GM13976 (cell line): ENCODE measurements around the gene MS4A5.

Source experiments
- DNase-seq: peaks from one replicate; pipeline ENCODE4 v3.0.0; 2012; ENCODE audit warnings: low spot score
- in situ Hi-C: fragments of 300-500 bp; cut with MboI; formaldehyde crosslinking; loops from one replicate; pipeline ENCODE4 v1.12.0; 2022; ENCODE audit warnings: low sequenced_read_pairs, mixed read lengths, inconsistent platforms; ENCODE audit not compliant: unreplicated experiment
- TF ChIP-seq, protein P1 (sequence below): IDR thresholded peaks from 2 replicates; pipeline ENCODE4 v1.5.1; 2012; ENCODE audit warnings: borderline replicate concordance, mild to moderate bottlenecking; ENCODE audit not compliant: insufficient read depth; ENCODE audit errors: extremely low read depth, missing control alignments, control extremely low read depth

The MS4A5 gene

DNA sequence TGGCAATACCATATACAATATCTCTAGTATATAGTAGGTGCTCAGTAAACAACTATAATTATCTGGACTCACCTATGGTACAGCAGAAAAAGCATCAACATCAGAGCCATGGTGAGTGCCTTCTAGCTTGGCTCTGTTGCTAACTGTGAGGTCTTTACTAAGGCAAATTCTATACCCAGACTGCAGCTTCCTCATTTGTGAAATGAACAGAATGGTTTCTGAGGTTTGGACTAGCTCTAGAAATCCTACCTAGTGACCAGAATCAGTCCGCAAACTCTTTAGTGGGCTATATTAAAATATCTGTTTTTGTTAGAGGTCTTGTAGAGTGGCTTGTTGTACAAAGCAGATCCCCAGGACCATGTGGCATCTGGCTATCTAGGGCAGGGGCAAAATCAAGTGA, 30.0 kb downstream of the MS4A5 start:
- no peak for DNase-seq
- TF ChIP-seq, protein P1, sequence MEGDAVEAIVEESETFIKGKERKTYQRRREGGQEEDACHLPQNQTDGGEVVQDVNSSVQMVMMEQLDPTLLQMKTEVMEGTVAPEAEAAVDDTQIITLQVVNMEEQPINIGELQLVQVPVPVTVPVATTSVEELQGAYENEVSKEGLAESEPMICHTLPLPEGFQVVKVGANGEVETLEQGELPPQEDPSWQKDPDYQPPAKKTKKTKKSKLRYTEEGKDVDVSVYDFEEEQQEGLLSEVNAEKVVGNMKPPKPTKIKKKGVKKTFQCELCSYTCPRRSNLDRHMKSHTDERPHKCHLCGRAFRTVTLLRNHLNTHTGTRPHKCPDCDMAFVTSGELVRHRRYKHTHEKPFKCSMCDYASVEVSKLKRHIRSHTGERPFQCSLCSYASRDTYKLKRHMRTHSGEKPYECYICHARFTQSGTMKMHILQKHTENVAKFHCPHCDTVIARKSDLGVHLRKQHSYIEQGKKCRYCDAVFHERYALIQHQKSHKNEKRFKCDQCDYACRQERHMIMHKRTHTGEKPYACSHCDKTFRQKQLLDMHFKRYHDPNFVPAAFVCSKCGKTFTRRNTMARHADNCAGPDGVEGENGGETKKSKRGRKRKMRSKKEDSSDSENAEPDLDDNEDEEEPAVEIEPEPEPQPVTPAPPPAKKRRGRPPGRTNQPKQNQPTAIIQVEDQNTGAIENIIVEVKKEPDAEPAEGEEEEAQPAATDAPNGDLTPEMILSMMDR = no peak
- in situ Hi-C loops = loop anchor here (10.0 to 25.0 kb wide), 2 partner anchors 65 to 647 kb away; partner anchors contain the start of genes MRPL16 and MS4A14

DNA sequence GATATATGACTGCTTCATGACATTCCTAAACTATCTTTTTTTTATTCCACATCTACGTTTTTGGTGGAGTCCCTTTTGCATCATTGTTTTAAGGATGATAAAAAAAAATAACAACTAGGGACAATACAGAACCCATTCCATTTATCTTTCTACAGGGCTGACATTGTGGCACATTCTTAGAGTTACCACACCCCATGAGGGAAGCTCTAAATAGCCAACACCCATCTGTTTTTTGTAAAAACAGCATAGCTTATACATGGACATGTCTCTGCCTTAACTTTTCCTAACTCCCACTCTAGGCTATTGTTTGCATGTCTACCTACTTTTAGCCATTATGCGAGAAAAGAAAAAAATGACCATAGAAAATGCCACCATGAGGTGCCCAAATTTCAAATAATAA, 39.5 kb downstream of the MS4A5 start:
- TF ChIP-seq, protein P1 = no peak
- in situ Hi-C loops = loop anchor here (25.0 kb wide), 1 partner anchor 657 kb away; the partner anchor contains the start of gene MRPL16
- DNase-seq = no peak

DNA sequence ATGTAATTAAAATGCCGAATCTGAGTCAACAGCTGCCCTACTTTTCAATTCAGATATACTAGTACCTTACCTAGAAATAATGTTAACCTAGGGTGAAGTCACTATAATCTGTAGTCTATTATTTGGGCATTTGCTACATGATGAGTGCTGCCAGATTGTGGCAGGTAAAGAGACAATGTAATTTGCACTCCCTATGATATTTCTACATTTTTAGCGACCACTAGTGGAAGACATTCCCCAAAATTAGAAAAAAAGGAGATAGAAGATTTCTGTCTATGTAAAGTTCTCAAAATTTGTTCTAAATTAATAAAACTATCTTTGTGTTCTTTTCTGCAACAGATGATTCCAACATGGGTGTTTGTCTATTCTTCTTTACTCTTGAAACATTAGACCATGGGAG, 40.4 kb downstream of the MS4A5 start:
- no peak for DNase-seq
- TF ChIP-seq, protein P1 = no peak
- in situ Hi-C loops = loop anchor here (25.0 kb wide), 1 partner anchor 657 kb away; the partner anchor contains the start of gene MRPL16

DNA sequence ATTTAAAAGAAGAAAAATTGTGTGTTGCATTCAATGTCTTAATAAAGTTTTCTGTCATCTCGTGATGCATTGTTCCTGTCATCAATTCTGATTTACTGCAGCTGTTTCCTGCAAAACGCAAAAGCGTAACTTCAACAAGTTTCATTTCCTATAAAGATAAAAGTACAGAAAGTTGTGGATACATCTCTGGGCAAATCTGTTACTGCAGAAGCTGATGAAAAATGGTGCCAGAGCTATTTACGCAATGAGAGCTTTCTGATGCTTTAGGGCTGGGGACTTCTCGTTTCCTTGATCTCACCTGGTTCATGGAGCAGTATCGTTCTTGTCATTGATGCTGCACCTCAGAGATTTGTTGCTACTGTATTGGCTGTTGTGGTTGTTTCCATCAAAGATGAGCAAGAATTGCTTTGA, 47.7 kb downstream of the MS4A5 start:
- in situ Hi-C loops = loop anchor here (25.0 kb wide), 1 partner anchor 215 kb away; no protein-coding TSS in a partner anchor
- TF ChIP-seq, protein P1 = no peak

DNA sequence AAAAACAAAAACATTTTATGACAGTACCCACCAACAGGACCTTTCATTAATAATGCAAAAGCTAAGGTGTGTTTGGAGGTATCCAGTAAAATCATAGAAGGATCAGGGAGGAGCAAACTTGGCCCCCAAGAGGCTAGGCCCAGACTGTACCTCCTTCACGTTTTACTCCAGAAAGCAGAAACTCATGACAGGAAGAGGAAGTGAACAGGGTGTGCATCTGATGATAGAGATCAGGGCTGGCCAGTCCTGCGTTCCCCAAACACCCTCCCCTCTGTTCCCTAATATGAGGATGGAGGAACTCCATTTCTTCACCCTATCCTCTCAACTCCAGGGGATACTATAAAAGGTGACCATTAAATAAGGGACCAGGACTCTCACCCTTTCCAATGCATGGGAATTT, 53.0 kb downstream of the MS4A5 start:
- TF ChIP-seq, protein P1 = no peak
- no peak for DNase-seq
- in situ Hi-C loops = loop anchor here (10.0 to 25.0 kb wide), 3 partner anchors 118 to 220 kb away; no protein-coding TSS in a partner anchor

More for the DNA sequence above, 47.7 kb downstream of the MS4A5 start:
- no peak for DNase-seq

DNA sequence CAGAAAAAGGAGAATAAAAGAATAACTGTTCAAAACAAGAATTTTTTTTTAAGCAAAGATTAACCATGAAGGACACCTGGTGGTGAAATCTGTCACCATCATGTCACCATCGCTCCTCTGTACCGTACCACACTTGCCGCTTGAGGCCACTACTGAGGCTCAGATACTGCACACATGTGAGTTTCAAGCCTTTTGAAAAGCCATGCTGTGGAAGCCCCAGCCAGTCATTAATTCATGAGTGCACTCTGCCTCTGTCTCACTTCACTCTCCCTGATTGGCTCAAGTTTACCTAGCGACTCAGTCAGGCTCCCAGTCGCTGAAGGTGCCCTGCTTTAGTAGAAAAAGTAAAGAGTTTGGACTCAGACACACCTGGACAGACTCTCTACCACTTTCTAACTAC, 56.6 kb downstream of the MS4A5 start:
- in situ Hi-C loops = loop anchor here (10.0 to 25.0 kb wide), 3 partner anchors 121 to 224 kb away; no protein-coding TSS in a partner anchor
- TF ChIP-seq, protein P1 = peak; percentile 86
- DNase-seq = peak; percentile 87
